HEK293 (cell line): ENCODE measurements around the gene ZNF345.

Experiments
- CTCF ChIA-PET: fragments of 350-600 bp; formaldehyde crosslinking; extraction: SDS; loops from one replicate; lab custom pipeline; 2021; ENCODE audit warnings: antibody characterized with exemption; lab: Yijun Ruan, JAX
- POLR2A ChIA-PET: fragments of 300-600 bp; formaldehyde crosslinking; extraction: SDS; loops from one replicate; lab custom pipeline; 2020; ENCODE audit warnings: antibody characterized with exemption, inconsistent platforms; lab: Yijun Ruan, JAX
- H3K27ac ChIP-seq: fragments of 200-500 bp; sonication (Bioruptor generic); 2 replicates; pipeline ENCODE4 v1.5.1; 2014; ENCODE audit warnings: low read depth, low read length, control low read depth, inconsistent platforms; ENCODE audit errors: extremely low read depth
- H3K36me3 ChIP-seq, 2 experiments: fragments of 200-500 bp in 1 of 2; sonication (Bioruptor generic) in 1 of 2; 1 replicate in 1 of 2; 2 replicates in 1 of 2; pipeline ENCODE4 v1.5.1; 2014 to 2017; ENCODE audit warnings: inconsistent platforms in 2 of 2, low read length in 2 of 2; ENCODE audit not compliant: control insufficient read depth in 2 of 2, insufficient read depth in 1 of 2
- H3K4me1 ChIP-seq: fragments of 200-500 bp; sonication (Bioruptor generic); 2 replicates; pipeline ENCODE4 v1.5.1; 2014; ENCODE audit warnings: mild to moderate bottlenecking, low read length, inconsistent platforms; ENCODE audit not compliant: control insufficient read depth, insufficient read depth
- H3K4me3 ChIP-seq: 2 replicates; pipeline ENCODE4 v1.5.1; 2011; ENCODE audit warnings: low read depth, mild to moderate bottlenecking, control low read depth, low read length, moderate library complexity
- H3K9me3 ChIP-seq: fragments of 200-500 bp; sonication (Bioruptor generic); 2 replicates; pipeline ENCODE4 v1.5.1; 2014; ENCODE audit warnings: low read depth, low read length, inconsistent platforms; ENCODE audit not compliant: control insufficient read depth, insufficient read depth
- BCL11A ChIP-seq: fragments of 450-650 bp; formaldehyde crosslinking; IDR thresholded peaks from 2 replicates; pipeline ENCODE4 v1.5.1; 2016; ENCODE audit warnings: low read depth, missing biosample characterization, missing genetic modification characterization
- FEZF1 ChIP-seq: fragments of 450-650 bp; formaldehyde crosslinking; IDR thresholded peaks from 2 replicates; pipeline ENCODE4 v1.5.1; 2016; ENCODE audit warnings: missing biosample characterization, missing genetic modification characterization
- PRDM1 ChIP-seq: fragments of 450-650 bp; formaldehyde crosslinking; IDR thresholded peaks from 2 replicates; pipeline ENCODE4; 2016; ENCODE audit warnings: missing biosample characterization, missing genetic modification characterization
- RBAK ChIP-seq: fragments of 450-650 bp; formaldehyde crosslinking; IDR thresholded peaks from 2 replicates; pipeline ENCODE4 v1.5.1; 2016; ENCODE audit warnings: missing biosample characterization, missing genetic modification characterization
- SCRT1 ChIP-seq: fragments of 450-650 bp; formaldehyde crosslinking; IDR thresholded peaks from 2 replicates; pipeline ENCODE4 v1.5.1; 2016; ENCODE audit warnings: missing biosample characterization, missing genetic modification characterization, borderline replicate concordance
- SCRT2 ChIP-seq: fragments of 450-650 bp; formaldehyde crosslinking; IDR thresholded peaks from 2 replicates; pipeline ENCODE4 v1.5.1; 2016; ENCODE audit warnings: missing biosample characterization, missing genetic modification characterization
- ZIC2 ChIP-seq: fragments of 450-650 bp; formaldehyde crosslinking; IDR thresholded peaks from 2 replicates; pipeline ENCODE4 v1.5.1; 2016; ENCODE audit warnings: missing biosample characterization, missing genetic modification characterization
- ZNF10 ChIP-seq: fragments of 450-650 bp; formaldehyde crosslinking; IDR thresholded peaks from 2 replicates; pipeline ENCODE4 v1.5.1; 2017; ENCODE audit warnings: missing biosample characterization, missing genetic modification characterization
- ZNF121 ChIP-seq: fragments of 450-650 bp; formaldehyde crosslinking; IDR thresholded peaks from 2 replicates; pipeline ENCODE4 v1.5.1; 2016; ENCODE audit warnings: missing biosample characterization, missing genetic modification characterization
- ZNF146 ChIP-seq: fragments of 450-650 bp; formaldehyde crosslinking; IDR thresholded peaks from 2 replicates; pipeline ENCODE4 v1.5.1; 2016; ENCODE audit warnings: missing biosample characterization, missing genetic modification characterization
- ZNF155 ChIP-seq: fragments of 450-650 bp; formaldehyde crosslinking; IDR thresholded peaks from 2 replicates; pipeline ENCODE4 v1.5.1; 2016; ENCODE audit warnings: missing biosample characterization, missing genetic modification characterization
- ZNF211 ChIP-seq: fragments of 450-650 bp; formaldehyde crosslinking; IDR thresholded peaks from 2 replicates; pipeline ENCODE4 v1.5.1; 2016; ENCODE audit warnings: low read depth, missing biosample characterization, missing genetic modification characterization
- ZNF341 ChIP-seq: fragments of 450-650 bp; formaldehyde crosslinking; IDR thresholded peaks from 2 replicates; pipeline ENCODE4; 2016; ENCODE audit warnings: low read depth, missing biosample characterization, missing genetic modification characterization
- ZNF350 ChIP-seq: fragments of 450-650 bp; formaldehyde crosslinking; IDR thresholded peaks from 2 replicates; pipeline ENCODE4 v1.5.0; 2017; ENCODE audit warnings: missing biosample characterization, mild to moderate bottlenecking, missing genetic modification characterization
- ZNF354C ChIP-seq: fragments of 450-650 bp; formaldehyde crosslinking; IDR thresholded peaks from 2 replicates; pipeline ENCODE4 v1.5.1; 2016; ENCODE audit warnings: missing biosample characterization, missing genetic modification characterization, low read depth, borderline replicate concordance
- ZNF404 ChIP-seq: fragments of 450-650 bp; formaldehyde crosslinking; IDR thresholded peaks from 2 replicates; pipeline ENCODE4 v1.5.1; 2017; ENCODE audit warnings: missing biosample characterization, missing genetic modification characterization
- ZNF530 ChIP-seq: fragments of 450-650 bp; formaldehyde crosslinking; IDR thresholded peaks from 2 replicates; pipeline ENCODE4 v1.5.1; 2016; ENCODE audit warnings: low read depth, missing biosample characterization, missing genetic modification characterization
- ZNF544 ChIP-seq: fragments of 450-650 bp; formaldehyde crosslinking; IDR thresholded peaks from 2 replicates; pipeline ENCODE4 v1.5.0; 2017; ENCODE audit warnings: missing biosample characterization, missing genetic modification characterization
- ZNF548 ChIP-seq: fragments of 450-650 bp; formaldehyde crosslinking; IDR thresholded peaks from 2 replicates; pipeline ENCODE4 v1.5.1; 2016; ENCODE audit warnings: missing biosample characterization, missing genetic modification characterization
- ZNF585B ChIP-seq: fragments of 450-650 bp; formaldehyde crosslinking; IDR thresholded peaks from 2 replicates; pipeline ENCODE4 v1.5.1; 2016; ENCODE audit warnings: missing biosample characterization, missing genetic modification characterization
- ZNF626 ChIP-seq: fragments of 450-650 bp; sonication (Bioruptor Pico); formaldehyde crosslinking; IDR thresholded peaks from 2 replicates; pipeline ENCODE4 v1.5.1; 2018; ENCODE audit warnings: missing biosample characterization, missing genetic modification characterization, inconsistent platforms
- ZNF654 ChIP-seq: fragments of 450-650 bp; formaldehyde crosslinking; IDR thresholded peaks from 2 replicates; pipeline ENCODE4 v1.5.1; 2016; ENCODE audit warnings: low read depth, missing biosample characterization, missing genetic modification characterization
- TF ChIP-seq, protein P1 (sequence below): fragments of 450-650 bp; formaldehyde crosslinking; IDR thresholded peaks from 2 replicates; pipeline ENCODE4; 2016; ENCODE audit warnings: missing biosample characterization, missing genetic modification characterization
- TF ChIP-seq, protein P2 (sequence below): fragments of 450-650 bp; formaldehyde crosslinking; IDR thresholded peaks from 2 replicates; pipeline ENCODE4 v1.5.1; 2017; ENCODE audit warnings: missing biosample characterization, missing genetic modification characterization
- TF ChIP-seq, protein P3 (sequence below): fragments of 450-650 bp; formaldehyde crosslinking; IDR thresholded peaks from 2 replicates; pipeline ENCODE4 v1.5.1; 2016; ENCODE audit warnings: missing biosample characterization, missing genetic modification characterization, low read depth

The ZNF345 gene

DNA sequence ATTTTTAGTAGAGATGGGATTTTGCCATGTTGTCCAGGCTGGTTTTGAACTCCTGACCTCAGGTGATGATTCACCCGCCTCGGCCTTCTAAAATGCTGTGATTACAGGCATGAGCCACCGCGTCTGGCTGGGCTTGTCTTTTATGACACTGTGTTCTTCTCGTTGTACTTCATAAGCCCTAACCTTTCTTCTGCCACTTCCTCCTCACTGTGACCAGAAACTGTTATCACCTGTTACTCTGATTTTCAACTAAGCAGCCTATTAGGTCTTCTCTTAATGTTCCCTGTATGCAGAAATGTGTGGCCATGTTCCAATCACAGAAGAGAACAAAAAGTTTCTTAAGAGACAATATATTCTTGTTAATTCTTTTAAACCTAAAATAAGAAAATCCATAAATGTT lies 28.9 kb upstream of the ZNF345 start:
- peaks cover 76 to 77% of the 10 kb centered on the region in 2 experiments for H3K36me3 ChIP-seq
- CTCF ChIA-PET = interaction anchor here (1.4 kb wide), 1 partner anchor 10 kb away, joined by 4 read pairs; no protein-coding TSS in a partner anchor
- H3K4me3 ChIP-seq = no peak overlapping the region

DNA sequence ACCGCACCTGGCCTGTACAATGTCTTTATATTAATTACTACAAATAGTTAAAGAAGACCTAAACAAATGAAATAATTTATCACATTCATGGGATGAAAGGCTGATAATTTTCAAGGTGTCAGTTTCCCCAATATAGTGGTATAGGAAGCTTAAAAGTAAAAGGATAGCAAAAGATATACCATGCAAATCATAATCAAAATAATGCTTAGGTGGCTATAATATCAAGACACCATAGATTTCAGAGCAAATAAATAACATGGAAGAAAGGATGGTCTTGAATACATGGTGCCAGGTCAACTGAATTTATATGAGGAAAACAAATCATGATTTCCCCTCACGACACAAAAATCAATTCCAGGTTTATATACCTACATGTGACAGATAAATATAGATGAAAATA lies 17.2 kb upstream of the ZNF345 start:
- POLR2A ChIA-PET = interaction anchor here (0.7 kb wide), 1 partner anchor 256 kb away, joined by 6 read pairs; no protein-coding TSS in a partner anchor
- no peaks in the 10 kb centered on the region for H3K4me1 ChIP-seq
- no peak overlapping the region for H3K27ac ChIP-seq
- TF ChIP-seq ZNF341 (tag by site-specific recombination) = no peak
- TF ChIP-seq ZIC2 (tag by site-specific recombination) = no peak
- TF ChIP-seq BCL11A (tag by site-specific recombination) = no peak
- no peak for TF ChIP-seq PRDM1 (tag by site-specific recombination)
- no peak for TF ChIP-seq ZNF121 (tag by site-specific recombination)
- TF ChIP-seq ZNF404 (tag by site-specific recombination) = no peak
- TF ChIP-seq ZNF585B (tag by site-specific recombination) = no peak
- peak; percentile 83 for TF ChIP-seq ZNF211 (tag by site-specific recombination)
- CTCF ChIA-PET = interaction anchor here (0.6 to 0.7 kb wide), 3 partner anchors 164 to 1409 kb away, joined by 3 to 4 read pairs (median 3); no protein-coding TSS in a partner anchor
- H3K9me3 ChIP-seq = peaks cover 35% of the 10 kb centered on the region
- H3K36me3 ChIP-seq = peaks cover 51 to 74% of the 10 kb centered on the region in 2 experiments
- no peak overlapping the region for H3K4me3 ChIP-seq

More for the DNA sequence above, 28.9 kb upstream of the ZNF345 start:
- POLR2A ChIA-PET = no interaction called here
- TF ChIP-seq ZNF530 (tag by site-specific recombination) (peak; percentile 74; the same call in 1 of the 2 replicates), ZNF10 (tag by site-specific recombination) (no peak), SCRT2 (tag by site-specific recombination) (peak; percentile 54; the same call in 1 of the 2 replicates), ZNF544 (tag by site-specific recombination) (no peak)
- Histone ChIP-seq H3K27ac (no peak overlapping the region), H3K9me3 (peaks cover 53% of the 10 kb centered on the region), H3K4me1 (no peaks in the 10 kb centered on the region)

DNA sequence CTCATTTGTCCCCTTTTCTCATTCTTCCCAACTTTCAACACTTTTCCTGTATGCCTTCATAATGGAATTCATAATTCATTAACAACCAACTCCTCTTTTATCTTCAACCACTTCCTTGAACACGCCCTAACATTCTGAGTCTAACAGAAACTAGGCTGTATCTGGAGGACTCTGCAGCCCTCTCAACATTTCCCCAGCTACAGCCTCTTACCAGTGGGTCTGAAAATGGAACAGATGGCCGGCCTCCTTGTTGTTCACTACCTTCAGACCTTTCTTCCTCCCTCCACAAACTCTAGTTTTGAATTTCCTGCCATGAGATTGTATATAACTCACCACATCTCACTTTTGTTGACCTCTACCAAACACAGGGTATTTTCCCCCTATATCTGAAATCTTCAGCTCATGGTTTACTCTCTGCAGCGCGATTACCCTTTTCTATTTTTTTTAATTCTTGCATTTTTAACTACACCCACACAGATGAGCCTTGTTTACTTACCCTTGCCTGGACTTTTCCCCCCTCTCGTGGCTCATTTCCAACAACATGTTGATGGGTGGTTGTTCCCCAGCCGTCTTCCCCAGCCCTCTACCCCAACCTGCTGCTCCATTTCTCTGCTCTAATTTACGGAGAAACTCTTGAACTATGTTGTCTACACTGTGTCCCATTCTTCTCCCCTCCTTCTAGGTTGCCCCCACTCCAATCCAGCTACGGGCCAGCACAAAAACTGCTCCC lies 13.3 kb upstream of the ZNF345 start:
- no peaks in the 10 kb centered on the region for H3K4me1 ChIP-seq
- peaks cover 52 to 58% of the 10 kb centered on the region in 2 experiments for H3K36me3 ChIP-seq
- ChIA-PET POLR2A (interaction anchor here (0.7 to 3.3 kb wide), 10 partner anchors 11 to 668 kb away, joined by 3 to 122 read pairs (median 4); partner anchors contain the start of genes ZNF260, ZNF345, ZNF383 and ZNF420), CTCF (interaction anchor here (1.4 kb wide), 1 partner anchor 13 kb away, joined by 3 read pairs; no protein-coding TSS in a partner anchor)
- peak overlapping the region; percentile 83 for H3K27ac ChIP-seq
- H3K4me3 ChIP-seq = peak overlapping the region; percentile 57
- peaks cover 8% of the 10 kb centered on the region for H3K9me3 ChIP-seq
- no peak for TF ChIP-seq ZNF354C (tag by site-specific recombination)
- TF ChIP-seq ZNF626 (tag by site-specific recombination) = 0 out of 2 replicates have a peak, but pooled peaks have one; percentile 6
- TF ChIP-seq FEZF1 (tag by site-specific recombination) = no peak
- TF ChIP-seq, protein P1, sequence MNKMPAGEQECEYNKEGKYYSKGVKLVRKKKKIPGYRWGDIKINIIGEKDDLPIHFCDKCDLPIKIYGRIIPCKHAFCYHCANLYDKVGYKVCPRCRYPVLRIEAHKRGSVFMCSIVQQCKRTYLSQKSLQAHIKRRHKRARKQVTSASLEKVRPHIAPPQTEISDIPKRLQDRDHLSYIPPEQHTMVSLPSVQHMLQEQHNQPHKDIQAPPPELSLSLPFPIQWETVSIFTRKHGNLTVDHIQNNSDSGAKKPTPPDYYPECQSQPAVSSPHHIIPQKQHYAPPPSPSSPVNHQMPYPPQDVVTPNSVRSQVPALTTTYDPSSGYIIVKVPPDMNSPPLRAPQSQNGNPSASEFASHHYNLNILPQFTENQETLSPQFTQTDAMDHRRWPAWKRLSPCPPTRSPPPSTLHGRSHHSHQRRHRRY (tag by site-specific recombination) = 0 out of 2 replicates have a peak, but pooled peaks have one; percentile 9
- no peak for TF ChIP-seq ZNF654 (tag by site-specific recombination)
- TF ChIP-seq ZNF548 (tag by site-specific recombination) = no peak
- peak; percentile 97 for TF ChIP-seq SCRT2 (tag by site-specific recombination)
- TF ChIP-seq ZNF350 (tag by site-specific recombination) = no peak
- TF ChIP-seq RBAK (tag by site-specific recombination) = no peak
- TF ChIP-seq PRDM1 (tag by site-specific recombination) = peak; percentile 39; the same call in 1 of the 2 replicates
- peak; percentile 85; the same call in 1 of the 2 replicates for TF ChIP-seq SCRT1 (tag by site-specific recombination)
- TF ChIP-seq ZNF155 (tag by site-specific recombination) = no peak
- TF ChIP-seq, protein P2, sequence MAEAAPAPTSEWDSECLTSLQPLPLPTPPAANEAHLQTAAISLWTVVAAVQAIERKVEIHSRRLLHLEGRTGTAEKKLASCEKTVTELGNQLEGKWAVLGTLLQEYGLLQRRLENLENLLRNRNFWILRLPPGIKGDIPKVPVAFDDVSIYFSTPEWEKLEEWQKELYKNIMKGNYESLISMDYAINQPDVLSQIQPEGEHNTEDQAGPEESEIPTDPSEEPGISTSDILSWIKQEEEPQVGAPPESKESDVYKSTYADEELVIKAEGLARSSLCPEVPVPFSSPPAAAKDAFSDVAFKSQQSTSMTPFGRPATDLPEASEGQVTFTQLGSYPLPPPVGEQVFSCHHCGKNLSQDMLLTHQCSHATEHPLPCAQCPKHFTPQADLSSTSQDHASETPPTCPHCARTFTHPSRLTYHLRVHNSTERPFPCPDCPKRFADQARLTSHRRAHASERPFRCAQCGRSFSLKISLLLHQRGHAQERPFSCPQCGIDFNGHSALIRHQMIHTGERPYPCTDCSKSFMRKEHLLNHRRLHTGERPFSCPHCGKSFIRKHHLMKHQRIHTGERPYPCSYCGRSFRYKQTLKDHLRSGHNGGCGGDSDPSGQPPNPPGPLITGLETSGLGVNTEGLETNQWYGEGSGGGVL (tag by site-specific recombination) = peak; percentile 28
- no peak for TF ChIP-seq ZNF544 (tag by site-specific recombination)
- TF ChIP-seq, protein P3, sequence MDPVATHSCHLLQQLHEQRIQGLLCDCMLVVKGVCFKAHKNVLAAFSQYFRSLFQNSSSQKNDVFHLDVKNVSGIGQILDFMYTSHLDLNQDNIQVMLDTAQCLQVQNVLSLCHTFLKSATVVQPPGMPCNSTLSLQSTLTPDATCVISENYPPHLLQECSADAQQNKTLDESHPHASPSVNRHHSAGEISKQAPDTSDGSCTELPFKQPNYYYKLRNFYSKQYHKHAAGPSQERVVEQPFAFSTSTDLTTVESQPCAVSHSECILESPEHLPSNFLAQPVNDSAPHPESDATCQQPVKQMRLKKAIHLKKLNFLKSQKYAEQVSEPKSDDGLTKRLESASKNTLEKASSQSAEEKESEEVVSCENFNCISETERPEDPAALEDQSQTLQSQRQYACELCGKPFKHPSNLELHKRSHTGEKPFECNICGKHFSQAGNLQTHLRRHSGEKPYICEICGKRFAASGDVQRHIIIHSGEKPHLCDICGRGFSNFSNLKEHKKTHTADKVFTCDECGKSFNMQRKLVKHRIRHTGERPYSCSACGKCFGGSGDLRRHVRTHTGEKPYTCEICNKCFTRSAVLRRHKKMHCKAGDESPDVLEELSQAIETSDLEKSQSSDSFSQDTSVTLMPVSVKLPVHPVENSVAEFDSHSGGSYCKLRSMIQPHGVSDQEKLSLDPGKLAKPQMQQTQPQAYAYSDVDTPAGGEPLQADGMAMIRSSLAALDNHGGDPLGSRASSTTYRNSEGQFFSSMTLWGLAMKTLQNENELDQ = no peak
- TF ChIP-seq ZNF146 (tag by site-specific recombination) = no peak
